ENCODE data around the gene FAM149A.

Gene FAM149A

DNA sequence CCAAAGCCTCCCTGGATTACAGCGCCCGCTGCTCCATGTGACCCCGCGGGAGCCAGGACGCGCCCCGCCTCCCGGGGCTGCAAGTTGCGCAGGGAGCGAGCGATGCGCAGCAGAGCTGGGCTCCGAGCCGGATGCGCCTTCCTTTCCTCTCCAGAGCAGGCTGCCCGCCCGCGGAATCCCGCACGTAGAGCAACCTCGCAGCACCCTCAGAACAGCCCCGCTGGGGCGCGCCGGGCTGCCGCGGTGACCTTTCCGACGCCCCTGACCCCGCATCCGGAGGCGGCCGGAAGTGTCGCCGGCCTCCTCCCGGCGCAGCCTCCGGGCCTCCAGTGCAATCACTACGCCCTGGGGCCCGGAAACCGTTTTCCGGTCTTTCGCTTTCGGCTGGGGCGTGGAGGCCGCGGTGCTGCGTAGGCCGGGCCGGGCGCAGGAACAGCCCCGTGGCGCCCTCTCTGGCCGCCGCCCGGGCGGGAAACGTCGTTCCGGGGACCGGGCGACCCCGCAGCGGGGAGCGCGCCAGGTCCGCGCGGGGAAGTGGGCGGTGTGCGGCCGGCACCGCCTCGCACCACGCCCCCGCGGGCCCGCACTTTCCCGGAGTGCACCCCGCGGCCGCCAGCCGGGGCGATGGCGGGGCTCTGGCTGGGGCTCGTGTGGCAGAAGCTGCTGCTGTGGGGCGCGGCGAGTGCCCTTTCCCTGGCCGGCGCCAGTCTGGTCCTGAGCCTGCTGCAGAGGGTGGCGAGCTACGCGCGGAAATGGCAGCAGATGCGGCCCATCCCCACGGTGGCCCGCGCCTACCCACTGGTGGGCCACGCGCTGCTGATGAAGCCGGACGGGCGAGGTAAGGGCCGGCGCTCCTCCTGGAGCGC lies 86.9 kb downstream of the FAM149A start, which contains the start of gene CYP4V2:
TSS of gene CYP4V2 (plus strand) at position 368 of the 866 bp plus-strand sequence. CDS start at position 625, 257 bp downstream.
- TF ChIP-seq, protein P1, sequence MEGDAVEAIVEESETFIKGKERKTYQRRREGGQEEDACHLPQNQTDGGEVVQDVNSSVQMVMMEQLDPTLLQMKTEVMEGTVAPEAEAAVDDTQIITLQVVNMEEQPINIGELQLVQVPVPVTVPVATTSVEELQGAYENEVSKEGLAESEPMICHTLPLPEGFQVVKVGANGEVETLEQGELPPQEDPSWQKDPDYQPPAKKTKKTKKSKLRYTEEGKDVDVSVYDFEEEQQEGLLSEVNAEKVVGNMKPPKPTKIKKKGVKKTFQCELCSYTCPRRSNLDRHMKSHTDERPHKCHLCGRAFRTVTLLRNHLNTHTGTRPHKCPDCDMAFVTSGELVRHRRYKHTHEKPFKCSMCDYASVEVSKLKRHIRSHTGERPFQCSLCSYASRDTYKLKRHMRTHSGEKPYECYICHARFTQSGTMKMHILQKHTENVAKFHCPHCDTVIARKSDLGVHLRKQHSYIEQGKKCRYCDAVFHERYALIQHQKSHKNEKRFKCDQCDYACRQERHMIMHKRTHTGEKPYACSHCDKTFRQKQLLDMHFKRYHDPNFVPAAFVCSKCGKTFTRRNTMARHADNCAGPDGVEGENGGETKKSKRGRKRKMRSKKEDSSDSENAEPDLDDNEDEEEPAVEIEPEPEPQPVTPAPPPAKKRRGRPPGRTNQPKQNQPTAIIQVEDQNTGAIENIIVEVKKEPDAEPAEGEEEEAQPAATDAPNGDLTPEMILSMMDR (IDR thresholded peaks at IDR 0.05; ENCODE audit: unreplicated experiment in 3 of 3), result peak in 2 of 3 experiments; percentile 42 to 48
- peaks cover 30% of the 10 kb centered on the region for H3K4me1 Mint-ChIP-seq
- H3K9me3 Mint-ChIP-seq, result no peaks in the 10 kb centered on the region
- peaks cover 15% of the 10 kb centered on the region for H3K36me3 Mint-ChIP-seq (ENCODE audit: low read depth)
- peak within 1 kb of the TSS; percentile 95 to 99 (median 95) for H3K4me3 Mint-ChIP-seq
- H3K27me3 Mint-ChIP-seq (ENCODE audit: low read depth), result peaks cover 4% of the 10 kb centered on the region
- peak within 1 kb of the TSS; percentile 98 to 99 (median 98) for H3K27ac Mint-ChIP-seq

DNA sequence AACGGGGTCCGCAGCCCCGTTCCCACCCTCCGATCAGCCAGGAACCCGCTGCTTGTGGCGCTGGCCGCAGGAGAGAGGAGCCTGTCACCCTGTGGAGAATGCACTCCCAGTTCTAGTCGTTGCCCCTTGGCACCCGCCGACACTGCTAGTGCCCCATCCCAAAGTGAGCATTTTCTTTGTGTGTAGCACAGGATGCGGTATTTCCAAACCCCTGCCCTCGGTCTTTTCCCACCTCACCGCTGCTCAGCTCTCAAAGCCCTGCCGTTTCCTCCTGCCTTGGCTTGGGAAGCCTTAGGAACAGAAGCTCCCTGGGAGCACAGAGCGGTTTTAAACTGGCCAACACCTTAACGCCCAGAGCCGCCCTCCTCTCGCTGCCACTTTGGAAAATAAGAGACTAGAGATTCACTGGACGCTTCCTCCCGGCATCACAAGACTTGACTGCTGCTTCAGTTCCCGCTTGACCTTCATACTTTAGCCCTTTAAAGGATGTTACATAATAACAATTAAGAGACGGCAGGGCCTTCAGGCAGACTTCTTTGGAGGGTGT lies 87.6 kb downstream of the FAM149A start:
- TF ChIP-seq, protein P1 (IDR thresholded peaks at IDR 0.05; ENCODE audit: unreplicated experiment in 3 of 3), result no peak
- H3K27ac Mint-ChIP-seq, result peak overlapping the region; percentile 98 to 99 (median 98)

DNA sequence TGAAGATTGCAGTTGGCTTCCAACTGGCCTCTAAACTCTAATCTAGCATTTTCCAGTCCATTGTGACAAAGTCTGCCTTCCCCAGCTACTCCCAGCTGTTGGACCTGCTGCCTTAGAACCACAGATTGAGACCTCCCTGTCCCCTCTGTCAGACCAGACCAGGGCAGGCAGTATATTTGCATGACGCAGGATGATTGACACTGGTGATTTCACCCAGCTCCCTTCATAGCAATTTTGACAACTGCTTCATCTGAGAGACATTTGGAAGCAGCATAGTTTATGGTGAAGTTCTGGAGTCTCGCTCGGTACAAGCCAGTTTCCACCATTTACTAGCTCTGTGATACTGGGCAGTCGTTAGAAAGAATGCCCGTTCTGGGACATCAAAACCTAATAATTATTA lies 89.3 kb downstream of the FAM149A start:
- TF ChIP-seq, protein P1 (IDR thresholded peaks at IDR 0.05; ENCODE audit: unreplicated experiment in 3 of 3), result no peak
- Mint-ChIP-seq H3K27me3 (ENCODE audit: low read depth) (peaks cover 4% of the 10 kb centered on the region), H3K27ac (no peak overlapping the region), H3K9me3 (no peaks in the 10 kb centered on the region), H3K4me1 (peaks cover 29% of the 10 kb centered on the region), H3K4me3 (peak overlapping the region; percentile 40 to 65 (median 63)), H3K36me3 (ENCODE audit: low read depth) (peaks cover 23% of the 10 kb centered on the region)

More for the DNA sequence above, 87.6 kb downstream of the FAM149A start:
- peaks cover 4% of the 10 kb centered on the region for H3K27me3 Mint-ChIP-seq (ENCODE audit: low read depth)
- H3K9me3 Mint-ChIP-seq, result no peaks in the 10 kb centered on the region
- peak overlapping the region; percentile 95 to 99 (median 95) for H3K4me3 Mint-ChIP-seq
- peaks cover 30% of the 10 kb centered on the region for H3K4me1 Mint-ChIP-seq
- peaks cover 20% of the 10 kb centered on the region for H3K36me3 Mint-ChIP-seq (ENCODE audit: low read depth)

DNA sequence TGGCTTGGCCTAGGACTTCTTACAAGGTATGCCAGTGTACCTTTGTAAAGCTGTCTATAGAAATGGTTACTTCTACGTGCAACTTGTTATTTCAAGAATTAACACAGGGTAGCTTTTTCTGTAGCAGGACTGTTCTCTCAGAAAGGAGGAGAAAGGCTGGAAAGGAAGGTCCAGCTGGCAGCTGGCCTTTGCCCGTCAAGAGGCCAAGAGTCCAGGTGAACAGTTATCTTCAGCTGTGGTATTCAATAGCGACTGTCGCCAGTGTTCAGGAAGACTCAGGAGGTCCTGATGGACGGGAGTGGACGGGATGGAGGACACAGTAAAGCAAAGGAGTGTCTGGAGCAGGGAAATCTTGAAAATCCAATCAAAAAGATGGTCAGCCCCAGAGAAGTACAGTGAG lies 91.6 kb downstream of the FAM149A start:
- no peaks in the 10 kb centered on the region for H3K9me3 Mint-ChIP-seq
- TF ChIP-seq, protein P1 (IDR thresholded peaks at IDR 0.05; ENCODE audit: unreplicated experiment in 3 of 3), result no peak
- H3K27ac Mint-ChIP-seq, result no peak overlapping the region
- peaks cover 12% of the 10 kb centered on the region for H3K4me1 Mint-ChIP-seq
- H3K36me3 Mint-ChIP-seq (ENCODE audit: low read depth), result peaks cover 23% of the 10 kb centered on the region
- H3K4me3 Mint-ChIP-seq, result no peak overlapping the region
- peaks cover 4% of the 10 kb centered on the region for H3K27me3 Mint-ChIP-seq (ENCODE audit: low read depth)

DNA sequence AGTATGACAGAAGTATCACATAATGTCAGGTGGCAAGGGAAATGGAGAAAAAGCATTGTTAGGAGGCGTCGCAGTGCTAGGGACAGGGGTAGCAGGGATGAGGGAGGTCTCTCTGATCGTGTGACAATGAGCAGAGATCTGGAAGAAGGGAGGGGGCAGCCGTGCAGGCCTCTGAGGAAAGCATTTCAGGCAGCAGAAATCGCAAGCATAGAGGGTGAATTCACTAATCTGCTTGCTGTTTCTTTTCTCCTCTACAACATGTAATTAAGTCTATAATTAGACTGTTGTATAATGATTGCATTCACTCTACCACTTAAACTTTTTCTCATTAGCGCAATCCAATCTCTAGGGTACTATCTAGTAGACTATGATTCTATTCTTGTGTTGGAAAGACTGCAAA lies 96.0 kb downstream of the FAM149A start:
- Mint-ChIP-seq H3K27me3 (ENCODE audit: low read depth) (no peaks in the 10 kb centered on the region), H3K36me3 (ENCODE audit: low read depth) (peaks cover 21% of the 10 kb centered on the region), H3K27ac (no peak overlapping the region), H3K4me1 (peaks cover 11% of the 10 kb centered on the region), H3K9me3 (peaks cover 2% of the 10 kb centered on the region), H3K4me3 (no peak overlapping the region)
- TF ChIP-seq, protein P1 (IDR thresholded peaks at IDR 0.05; ENCODE audit: unreplicated experiment in 3 of 3), result no peak

Measured in nephron (organoid).